ENCODE results near the gene OR52N5. TPM values are rescaled to one million over a fixed set of nuclear protein-coding genes. Genes with fewer than 3 reads are reported as not detected.

OR52N5 gene
- not detected for total RNA-seq

- ATAC-seq: no peak
Observed at GRCh38 chr11:5783255-5783654, at the start of gene OR52N5. TSS of gene OR52N5 (minus strand) at chr11:5783355. CDS start at chr11:5778634, 4,721 bp downstream.

GRCh38 chr11:5831196-5831829 is 48.2 kb upstream of the OR52N5 start:
- ATAC-seq: no peak

GRCh38 chr11:5818245-5818886 is 35.2 kb upstream of the OR52N5 start:
- no peak for ATAC-seq

- no peak for ATAC-seq
Observed at GRCh38 chr11:5815534-5815933, 32.4 kb upstream of the OR52N5 start.

- no peak for ATAC-seq
Observed at GRCh38 chr11:5809905-5810795, 27.0 kb upstream of the OR52N5 start.

- no peak for ATAC-seq
Observed at GRCh38 chr11:5809122-5809519, 26.0 kb upstream of the OR52N5 start.

- ATAC-seq: peak; percentile 84
Observed at GRCh38 chr11:5808500-5809121, 25.5 kb upstream of the OR52N5 start, which contains the start of gene OR52N2. TSS of gene OR52N2 (plus strand) at chr11:5808924. CDS start at chr11:5820336, 11,412 bp downstream.

GRCh38 chr11:5807580-5807979 is 24.4 kb upstream of the OR52N5 start:
- no peak for ATAC-seq

GRCh38 chr11:5803982-5804381 is 20.8 kb upstream of the OR52N5 start:
- ATAC-seq: no peak

GRCh38 chr11:5796541-5796940 is 13.4 kb upstream of the OR52N5 start:
- no peak for ATAC-seq

- ATAC-seq: no peak
Observed at GRCh38 chr11:5791165-5791564, 8.0 kb upstream of the OR52N5 start, which contains the start of gene OR52N1. TSS of gene OR52N1 (minus strand) at chr11:5791265. CDS start at chr11:5788816, 2,449 bp downstream.

- ATAC-seq: no peak
Observed at GRCh38 chr11:5767056-5767455, 16.1 kb downstream of the OR52N5 start.

GRCh38 chr11:5753943-5754342 is 29.2 kb downstream of the OR52N5 start, which contains the start of gene OR52N4:
TSS of gene OR52N4 (plus strand) at chr11:5754243. CDS start at chr11:5754741, 498 bp downstream.
- no peak for ATAC-seq

- ATAC-seq: no peak
Observed at GRCh38 chr11:5749836-5750235, 33.3 kb downstream of the OR52N5 start.

- no peak for ATAC-seq
Observed at GRCh38 chr11:5746614-5747013, 36.5 kb downstream of the OR52N5 start.

GRCh38 chr11:5738431-5738830 is 44.7 kb downstream of the OR52N5 start:
- no peak for ATAC-seq

- ATAC-seq: no peak
Observed at GRCh38 chr11:5737670-5738392, 45.3 kb downstream of the OR52N5 start.

GRCh38 chr11:5737091-5737490 is 46.1 kb downstream of the OR52N5 start:
- ATAC-seq: no peak

GRCh38 chr11:5736396-5736795 is 46.8 kb downstream of the OR52N5 start, which contains the start of gene OR56B1:
TSS of gene OR56B1 (plus strand) at chr11:5736448. CDS start at chr11:5736517, 69 bp downstream.
- no peak for ATAC-seq

GRCh38 chr11:5727691-5728090 is 55.5 kb downstream of the OR52N5 start:
- no peak for ATAC-seq

- ATAC-seq: no peak
Observed at GRCh38 chr11:5726351-5726750, 56.8 kb downstream of the OR52N5 start.

Data from esophagus mucosa (tissue), 1 donor.